ENCODE data around the gene RNF44. TPM values are rescaled to one million over a fixed set of nuclear protein-coding genes. Genes with fewer than 3 reads are reported as not detected.

The RNF44 gene
- total RNA-seq, 2 experiments from 2014 or later = 61.2 to 164 TPM

- H3K4me2 ChIP-seq (ENCODE audit: low read length) = peak overlapping the region; percentile 98
- peaks cover 25% of the 10 kb centered on the region; the same call in 1 of the 2 replicates for H3K79me2 ChIP-seq (ENCODE audit: insufficient read depth, low read depth, low read length)
- peak overlapping the region; percentile 83 for H3K27ac ChIP-seq (ENCODE audit: low read depth, low read length, poor library complexity, severe bottlenecking)
- peak overlapping the region; percentile 75 for H3K4me3 ChIP-seq (ENCODE audit: low read depth, low read length, poor library complexity, severe bottlenecking)
- intact Hi-C loops (cut with micrococcal nuclease; ENCODE audit: unreplicated experiment) = loop anchor here (1.0 kb wide), 2 partner anchors 14 to 127 kb away; partner anchors contain the start of gene CLTB
- H3K9me3 ChIP-seq (ENCODE audit: low read length) = no peaks in the 10 kb centered on the region
- DNase-seq (ENCODE audit: low spot score) = peak; percentile 88
- H3K9me2 ChIP-seq (ENCODE audit: insufficient read depth, low read length) = no peaks in the 10 kb centered on the region
- TF ChIP-seq, protein P1, sequence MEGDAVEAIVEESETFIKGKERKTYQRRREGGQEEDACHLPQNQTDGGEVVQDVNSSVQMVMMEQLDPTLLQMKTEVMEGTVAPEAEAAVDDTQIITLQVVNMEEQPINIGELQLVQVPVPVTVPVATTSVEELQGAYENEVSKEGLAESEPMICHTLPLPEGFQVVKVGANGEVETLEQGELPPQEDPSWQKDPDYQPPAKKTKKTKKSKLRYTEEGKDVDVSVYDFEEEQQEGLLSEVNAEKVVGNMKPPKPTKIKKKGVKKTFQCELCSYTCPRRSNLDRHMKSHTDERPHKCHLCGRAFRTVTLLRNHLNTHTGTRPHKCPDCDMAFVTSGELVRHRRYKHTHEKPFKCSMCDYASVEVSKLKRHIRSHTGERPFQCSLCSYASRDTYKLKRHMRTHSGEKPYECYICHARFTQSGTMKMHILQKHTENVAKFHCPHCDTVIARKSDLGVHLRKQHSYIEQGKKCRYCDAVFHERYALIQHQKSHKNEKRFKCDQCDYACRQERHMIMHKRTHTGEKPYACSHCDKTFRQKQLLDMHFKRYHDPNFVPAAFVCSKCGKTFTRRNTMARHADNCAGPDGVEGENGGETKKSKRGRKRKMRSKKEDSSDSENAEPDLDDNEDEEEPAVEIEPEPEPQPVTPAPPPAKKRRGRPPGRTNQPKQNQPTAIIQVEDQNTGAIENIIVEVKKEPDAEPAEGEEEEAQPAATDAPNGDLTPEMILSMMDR (conservative IDR thresholded peaks at IDR 0.05; ENCODE audit: low read length) = no peak
- TF ChIP-seq EZH2phosphoT487 (IDR thresholded peaks at IDR 0.05; ENCODE audit: borderline replicate concordance, low read depth, low read length) = no peak
- H3K4me1 ChIP-seq (ENCODE audit: insufficient read depth, low read length, poor library complexity, severe bottlenecking) = peaks cover 70% of the 10 kb centered on the region
- BruUV-seq (replicated peaks) = no TSS peak
- peak overlapping the region; percentile 75 for H2AFZ ChIP-seq (ENCODE audit: low read length)
- H3K36me3 ChIP-seq (ENCODE audit: insufficient read depth, low read length) = peaks cover 14% of the 10 kb centered on the region; the same call in 1 of the 2 replicates
- no peaks in the 10 kb centered on the region for H4K20me1 ChIP-seq (ENCODE audit: insufficient read depth, low read length)
- POLR2A ChIA-PET = interaction anchor here (0.6 to 1.4 kb wide), 5 partner anchors 8 to 137 kb away, joined by 3 to 6 read pairs (median 4); no protein-coding TSS in a partner anchor
- CTCF ChIA-PET (ENCODE audit: unreplicated experiment) = interaction anchor here (0.6 to 1.9 kb wide), 11 partner anchors 12 to 1713 kb away, joined by 3 to 22 read pairs (median 5); partner anchors contain the start of gene FAF2
Observed at GRCh38 chr5:176543428-176544182, 6.4 kb upstream of the RNF44 start.

DNA sequence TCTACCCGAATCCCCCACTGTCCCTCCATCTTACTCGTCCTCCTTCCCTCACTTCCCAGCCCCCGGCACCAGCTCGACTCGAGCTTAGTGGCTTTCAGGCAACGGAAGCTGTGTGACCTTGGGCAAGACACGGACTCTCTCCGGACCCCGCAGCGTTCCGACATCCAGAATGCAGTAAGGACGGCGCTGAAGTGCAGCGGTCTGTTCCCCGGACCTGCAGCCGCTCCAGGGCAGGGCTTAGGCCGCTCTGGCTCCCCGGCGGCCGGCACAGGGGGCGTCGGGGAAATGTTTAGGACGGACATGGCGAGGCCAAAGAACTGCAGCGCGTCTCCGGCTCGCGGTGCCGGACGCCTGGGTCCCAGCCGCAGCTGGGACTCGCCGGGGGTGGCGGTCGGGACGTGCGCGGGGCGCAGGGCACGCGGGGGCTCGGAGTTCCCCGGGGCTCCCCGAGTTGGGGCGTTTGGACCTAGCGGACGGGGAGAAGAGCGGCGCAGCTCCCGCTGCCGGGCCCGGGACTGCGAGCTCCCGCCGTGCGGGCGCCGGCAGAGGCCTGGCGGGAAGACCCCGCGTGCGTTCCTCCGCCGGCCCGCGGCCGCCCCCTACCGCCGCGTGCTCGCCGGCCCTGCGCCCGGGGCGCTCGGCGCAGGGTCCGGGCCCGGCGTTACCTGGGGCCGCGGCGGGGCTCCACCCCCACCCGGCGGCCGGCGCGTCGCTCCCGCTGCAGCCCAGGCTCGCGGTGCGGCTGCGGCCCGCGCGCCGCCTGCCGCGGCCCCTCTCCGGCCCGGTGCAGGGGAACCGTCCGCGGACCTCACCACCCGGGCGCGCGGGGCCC is 5.6 kb upstream of the RNF44 start:
- ChIA-PET POLR2A (interaction anchor here (0.5 to 1.4 kb wide), 10 partner anchors 7 to 136 kb away, joined by 3 to 6 read pairs (median 4); no protein-coding TSS in a partner anchor), CTCF (ENCODE audit: unreplicated experiment) (interaction anchor here (0.6 to 1.9 kb wide), 11 partner anchors 11 to 1712 kb away, joined by 3 to 22 read pairs (median 5); partner anchors contain the start of gene FAF2)
- TF ChIP-seq, protein P1 (conservative IDR thresholded peaks at IDR 0.05; ENCODE audit: low read length) = no peak; the same call in 1 of the 2 replicates
- TF ChIP-seq EZH2phosphoT487 (IDR thresholded peaks at IDR 0.05; ENCODE audit: borderline replicate concordance, low read depth, low read length) = no peak
- Histone ChIP-seq H2AFZ (ENCODE audit: low read length) (peak overlapping the region; percentile 3; the same call in 1 of the 2 replicates), H3K9me3 (ENCODE audit: low read length) (no peaks in the 10 kb centered on the region), H3K27ac (ENCODE audit: low read depth, low read length, poor library complexity, severe bottlenecking) (peak overlapping the region; percentile 89), H3K79me2 (ENCODE audit: insufficient read depth, low read depth, low read length) (peaks cover 25% of the 10 kb centered on the region; the same call in 1 of the 2 replicates), H4K20me1 (ENCODE audit: insufficient read depth, low read length) (no peaks in the 10 kb centered on the region), H3K4me1 (ENCODE audit: insufficient read depth, low read length, poor library complexity, severe bottlenecking) (peaks cover 72% of the 10 kb centered on the region), H3K4me3 (ENCODE audit: low read depth, low read length, poor library complexity, severe bottlenecking) (peak overlapping the region; percentile 75), H3K36me3 (ENCODE audit: insufficient read depth, low read length) (peaks cover 14% of the 10 kb centered on the region; the same call in 1 of the 2 replicates), H3K9me2 (ENCODE audit: insufficient read depth, low read length) (no peaks in the 10 kb centered on the region), H3K4me2 (ENCODE audit: low read length) (peak overlapping the region; percentile 98)
- DNase-seq (ENCODE audit: low spot score) = peak; percentile 82
- intact Hi-C loops (cut with micrococcal nuclease; ENCODE audit: unreplicated experiment) = loop anchor here (1.0 kb wide), 2 partner anchors 14 to 127 kb away; partner anchors contain the start of gene CLTB
- BruUV-seq (replicated peaks) = no TSS peak
